ENCODE measurements around the gene COA1. TPM values are rescaled to one million over a fixed set of nuclear protein-coding genes. Genes with fewer than 3 reads are reported as not detected.
A peak's percentile ranks its signal among the peaks of the same experiment; 100 is the strongest.
"Not testable (repeated sequence)": the region's sequence is repeated elsewhere in the genome, so short reads cannot be mapped to it uniquely, and the experiment has no call there.

COA1 gene
- total RNA-seq, 2 donors from 2014 or later = 104 to 144 TPM

- Mint-ChIP-seq H3K4me1 (peaks cover 3% of the 10 kb centered on the region), H3K9me3 (peaks cover 17% of the 10 kb centered on the region), H3K27ac (no peak overlapping the region), H3K27me3 (ENCODE audit: insufficient read depth) (no peaks in the 10 kb centered on the region), H3K4me3 (no peak overlapping the region), H3K36me3 (ENCODE audit: low read depth) (peaks cover 38% of the 10 kb centered on the region)
- Histone ChIP-seq H3K4me1 (ENCODE audit: control insufficient read depth, insufficient read depth, low read length) (no peaks in the 10 kb centered on the region), H3K9ac (ENCODE audit: extremely low read depth, low read length, poor library complexity, severe bottlenecking) (no peak overlapping the region), H3K36me3 (ENCODE audit: control insufficient read depth, insufficient read depth, low read length) (peaks cover 2% of the 10 kb centered on the region), H3K27ac (ENCODE audit: low read depth, low read length) (no peak overlapping the region), H3K4me3 (ENCODE audit: low read length) (no peak overlapping the region), H3K27me3 (ENCODE audit: control insufficient read depth, insufficient read depth, low read length, poor library complexity, severe bottlenecking) (no peaks in the 10 kb centered on the region), H3K9me3 (ENCODE audit: control insufficient read depth, low read length) (peaks cover 13% of the 10 kb centered on the region)
- 94% methylated on average over 2 of the region's 2 CpGs; no CpG with 5 or more reads in 1 of the 2 experiments for WGBS, 2 experiments (ENCODE audit: insufficient coverage in 1 of 2, insufficient read length in 1 of 2)
- no peak for DNase-seq
- TF ChIP-seq, protein P1, sequence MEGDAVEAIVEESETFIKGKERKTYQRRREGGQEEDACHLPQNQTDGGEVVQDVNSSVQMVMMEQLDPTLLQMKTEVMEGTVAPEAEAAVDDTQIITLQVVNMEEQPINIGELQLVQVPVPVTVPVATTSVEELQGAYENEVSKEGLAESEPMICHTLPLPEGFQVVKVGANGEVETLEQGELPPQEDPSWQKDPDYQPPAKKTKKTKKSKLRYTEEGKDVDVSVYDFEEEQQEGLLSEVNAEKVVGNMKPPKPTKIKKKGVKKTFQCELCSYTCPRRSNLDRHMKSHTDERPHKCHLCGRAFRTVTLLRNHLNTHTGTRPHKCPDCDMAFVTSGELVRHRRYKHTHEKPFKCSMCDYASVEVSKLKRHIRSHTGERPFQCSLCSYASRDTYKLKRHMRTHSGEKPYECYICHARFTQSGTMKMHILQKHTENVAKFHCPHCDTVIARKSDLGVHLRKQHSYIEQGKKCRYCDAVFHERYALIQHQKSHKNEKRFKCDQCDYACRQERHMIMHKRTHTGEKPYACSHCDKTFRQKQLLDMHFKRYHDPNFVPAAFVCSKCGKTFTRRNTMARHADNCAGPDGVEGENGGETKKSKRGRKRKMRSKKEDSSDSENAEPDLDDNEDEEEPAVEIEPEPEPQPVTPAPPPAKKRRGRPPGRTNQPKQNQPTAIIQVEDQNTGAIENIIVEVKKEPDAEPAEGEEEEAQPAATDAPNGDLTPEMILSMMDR (conservative IDR thresholded peaks at IDR 0.05) = peak; percentile 86
Measured at GRCh38 chr7:43721193-43721806, 8.0 kb downstream of the COA1 start.

GRCh38 chr7:43716598-43716997 lies 12.7 kb downstream of the COA1 start:
- H3K4me3 ChIP-seq (ENCODE audit: low read length) = no peak overlapping the region
- TF ChIP-seq, protein P1 (conservative IDR thresholded peaks at IDR 0.05) = no peak
- H3K9me3 ChIP-seq (ENCODE audit: control insufficient read depth, low read length) = peaks cover 20% of the 10 kb centered on the region
- no peaks in the 10 kb centered on the region for H3K27me3 Mint-ChIP-seq (ENCODE audit: insufficient read depth)
- H3K4me3 Mint-ChIP-seq = no peak overlapping the region
- no peaks in the 10 kb centered on the region for H3K4me1 ChIP-seq (ENCODE audit: control insufficient read depth, insufficient read depth, low read length)
- no peaks in the 10 kb centered on the region for H3K4me1 Mint-ChIP-seq
- no peak overlapping the region for H3K27ac ChIP-seq (ENCODE audit: low read depth, low read length)
- peaks cover 27% of the 10 kb centered on the region for H3K9me3 Mint-ChIP-seq
- no peak overlapping the region for H3K9ac ChIP-seq (ENCODE audit: extremely low read depth, low read length, poor library complexity, severe bottlenecking)
- WGBS, 2 experiments (ENCODE audit: insufficient coverage in 1 of 2, insufficient read length in 1 of 2) = 93 to 100% methylated on average over 2 of the region's 2 CpGs
- no peak for DNase-seq
- peaks cover 44% of the 10 kb centered on the region for H3K36me3 Mint-ChIP-seq (ENCODE audit: low read depth)
- no peak overlapping the region for H3K27ac Mint-ChIP-seq
- H3K36me3 ChIP-seq (ENCODE audit: control insufficient read depth, insufficient read depth, low read length) = peaks cover 6% of the 10 kb centered on the region
- H3K27me3 ChIP-seq (ENCODE audit: control insufficient read depth, insufficient read depth, low read length, poor library complexity, severe bottlenecking) = no peaks in the 10 kb centered on the region

DNA sequence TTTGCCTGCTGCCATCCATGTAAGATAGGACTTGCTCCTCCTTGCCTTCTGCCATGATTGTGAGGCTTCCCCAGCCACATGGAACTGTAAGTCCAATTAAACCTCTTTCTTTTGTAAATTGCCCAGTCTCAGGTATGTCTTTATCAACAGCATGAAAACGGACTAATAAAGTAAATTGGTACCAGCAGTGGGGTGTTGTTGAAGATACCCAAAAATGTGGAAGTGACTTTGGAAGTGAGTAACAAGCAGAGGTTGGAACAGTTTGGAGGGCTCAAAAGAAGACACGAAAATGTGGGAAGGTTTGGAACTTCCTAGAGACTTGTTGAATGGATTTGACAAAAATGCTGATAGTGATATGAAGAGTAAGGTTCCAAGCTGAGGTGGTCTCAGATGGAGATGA lies 13.4 kb downstream of the COA1 start:
- WGBS, 2 experiments (ENCODE audit: insufficient coverage in 1 of 2, insufficient read length in 1 of 2) = 91 to 94% methylated on average over 2 of the region's 2 CpGs

DNA sequence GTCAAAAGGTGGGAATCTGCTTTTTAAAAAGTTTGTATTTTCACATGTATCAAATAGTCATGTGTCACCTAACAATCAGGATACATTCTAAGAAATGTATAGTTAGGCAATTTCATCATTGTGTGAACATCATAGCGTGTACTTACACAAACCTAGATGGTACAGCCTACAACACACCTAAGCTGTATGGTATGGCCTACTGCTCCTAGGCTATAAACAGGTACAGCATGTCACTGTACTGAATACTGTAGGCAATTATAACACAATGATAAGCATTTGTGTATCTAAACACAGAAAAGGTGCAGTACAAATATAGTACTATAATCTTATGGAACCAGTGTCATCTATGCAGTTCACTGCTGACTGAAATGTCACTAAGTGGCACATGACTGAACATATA lies 17.8 kb downstream of the COA1 start:
- no peaks in the 10 kb centered on the region for H3K27me3 ChIP-seq (ENCODE audit: control insufficient read depth, insufficient read depth, low read length, poor library complexity, severe bottlenecking)
- peaks cover 6% of the 10 kb centered on the region for H3K4me1 ChIP-seq (ENCODE audit: control insufficient read depth, insufficient read depth, low read length)
- WGBS, 2 experiments (ENCODE audit: insufficient coverage in 1 of 2, insufficient read length in 1 of 2) = 100% methylated on average over 1 of the region's 1 CpG
- no peak overlapping the region for H3K4me3 ChIP-seq (ENCODE audit: low read length)
- peaks cover 29% of the 10 kb centered on the region for H3K9me3 Mint-ChIP-seq
- no peak overlapping the region for H3K9ac ChIP-seq (ENCODE audit: extremely low read depth, low read length, poor library complexity, severe bottlenecking)
- peaks cover 30% of the 10 kb centered on the region for H3K9me3 ChIP-seq (ENCODE audit: control insufficient read depth, low read length)
- H3K27ac ChIP-seq (ENCODE audit: low read depth, low read length) = no peak overlapping the region
- H3K4me1 Mint-ChIP-seq = peaks cover 10% of the 10 kb centered on the region
- H3K27ac Mint-ChIP-seq = no peak overlapping the region
- H3K36me3 ChIP-seq (ENCODE audit: control insufficient read depth, insufficient read depth, low read length) = peaks cover 9% of the 10 kb centered on the region
- DNase-seq = no peak
- no peak overlapping the region for H3K4me3 Mint-ChIP-seq
- TF ChIP-seq, protein P1 (conservative IDR thresholded peaks at IDR 0.05) = no peak
- no peaks in the 10 kb centered on the region for H3K27me3 Mint-ChIP-seq (ENCODE audit: insufficient read depth)
- H3K36me3 Mint-ChIP-seq (ENCODE audit: low read depth) = peaks cover 38% of the 10 kb centered on the region

More for the DNA sequence above, 13.4 kb downstream of the COA1 start:
- not testable (repeated sequence) for H3K4me1 Mint-ChIP-seq; H3K27ac ChIP-seq (ENCODE audit: low read depth, low read length); H3K9ac ChIP-seq (ENCODE audit: extremely low read depth, low read length, poor library complexity, severe bottlenecking); H3K27ac Mint-ChIP-seq; H3K4me3 ChIP-seq (ENCODE audit: low read length); H3K27me3 Mint-ChIP-seq (ENCODE audit: insufficient read depth); H3K36me3 ChIP-seq (ENCODE audit: control insufficient read depth, insufficient read depth, low read length); DNase-seq; H3K4me1 ChIP-seq (ENCODE audit: control insufficient read depth, insufficient read depth, low read length); H3K27me3 ChIP-seq (ENCODE audit: control insufficient read depth, insufficient read depth, low read length, poor library complexity, severe bottlenecking); H3K4me3 Mint-ChIP-seq
- H3K9me3 ChIP-seq (ENCODE audit: control insufficient read depth, low read length) = peaks cover 20% of the 10 kb centered on the region
- H3K36me3 Mint-ChIP-seq (ENCODE audit: low read depth) = peaks cover 44% of the 10 kb centered on the region
- peaks cover 27% of the 10 kb centered on the region for H3K9me3 Mint-ChIP-seq

- H3K9ac ChIP-seq (ENCODE audit: extremely low read depth, low read length, poor library complexity, severe bottlenecking); H3K4me3 Mint-ChIP-seq; H3K27me3 ChIP-seq (ENCODE audit: control insufficient read depth, insufficient read depth, low read length, poor library complexity, severe bottlenecking); H3K4me1 ChIP-seq (ENCODE audit: control insufficient read depth, insufficient read depth, low read length); H3K4me3 ChIP-seq (ENCODE audit: low read length); DNase-seq; H3K4me1 Mint-ChIP-seq; H3K27ac Mint-ChIP-seq; H3K27ac ChIP-seq (ENCODE audit: low read depth, low read length); H3K27me3 Mint-ChIP-seq (ENCODE audit: insufficient read depth): not testable (repeated sequence)
- 97 to 100% methylated on average over 6 to 9 of the region's 9 CpGs for WGBS, 2 experiments (ENCODE audit: insufficient coverage in 1 of 2, insufficient read length in 1 of 2)
- Histone ChIP-seq H3K9me3 (ENCODE audit: control insufficient read depth, low read length) (peaks cover 20% of the 10 kb centered on the region), H3K36me3 (ENCODE audit: control insufficient read depth, insufficient read depth, low read length) (peaks cover 16% of the 10 kb centered on the region)
- peaks cover 16% of the 10 kb centered on the region for H3K9me3 Mint-ChIP-seq
- H3K36me3 Mint-ChIP-seq (ENCODE audit: low read depth) = peaks cover 48% of the 10 kb centered on the region
Measured at GRCh38 chr7:43708055-43708454, 21.3 kb downstream of the COA1 start.
